Activated T-helper 1 cell treated with anti-CD3 and anti-CD28 coated beads, Interleukin-2, amount 50 U/mL, for 16 hours (primary cell): ENCODE data around the gene GGA1.

Experiments
- DNase-seq, 2 donors: peaks; one replicate each; pipeline ENCODE4 v3.0.0-alpha.2; 2020; ENCODE audit warnings: low read depth in 1 of 2, low spot score in 1 of 2

Gene GGA1

GRCh38 chr22:37608477-37609239 lies at the start of gene GGA1:
TSS of gene GGA1 (plus strand) at chr22:37608834. CDS start at chr22:37608861, 27 bp downstream.
- DNase-seq: peak; percentile 84 to 91

GRCh38 chr22:37559521-37559900 lies 49.1 kb upstream of the GGA1 start:
- no peak for DNase-seq

GRCh38 chr22:37559901-37560607 lies 48.6 kb upstream of the GGA1 start, which contains the start of gene CDC42EP1:
TSS of gene CDC42EP1 (plus strand) at chr22:37560480. CDS start at chr22:37566350, 5,870 bp downstream.
- no peak for DNase-seq

GRCh38 chr22:37560608-37561211 lies 47.9 kb upstream of the GGA1 start:
- no peak for DNase-seq

GRCh38 chr22:37561212-37562048 lies 47.2 kb upstream of the GGA1 start:
- peak; percentile 61 to 63 for DNase-seq

- DNase-seq: no peak
These were observed 46.4 kb upstream of the GGA1 start for GRCh38 chr22:37562049-37562875.

- DNase-seq: no peak
These were observed 45.2 kb upstream of the GGA1 start for GRCh38 chr22:37563153-37564081.

- no peak for DNase-seq
These were observed 44.4 kb upstream of the GGA1 start for GRCh38 chr22:37564111-37564711.

GRCh38 chr22:37565830-37566229 lies 42.8 kb upstream of the GGA1 start:
- no peak for DNase-seq

- no peak for DNase-seq
These were observed 42.3 kb upstream of the GGA1 start for GRCh38 chr22:37566329-37566837.

GRCh38 chr22:37566903-37567798 lies 41.5 kb upstream of the GGA1 start:
- DNase-seq: peak; percentile 83 to 84

- DNase-seq: no peak
These were observed 40.6 kb upstream of the GGA1 start for GRCh38 chr22:37568012-37568411.

- DNase-seq: no peak
These were observed 40.1 kb upstream of the GGA1 start for GRCh38 chr22:37568448-37569008.

GRCh38 chr22:37569009-37569920 lies 39.4 kb upstream of the GGA1 start:
- DNase-seq: no peak

GRCh38 chr22:37569921-37570660 lies 38.5 kb upstream of the GGA1 start:
- DNase-seq: no peak

GRCh38 chr22:37570661-37570976 lies 38.0 kb upstream of the GGA1 start:
- no peak for DNase-seq
